ENCODE data around the gene SLCO4A1. TPM values are rescaled to one million over a fixed set of nuclear protein-coding genes. Genes with fewer than 3 reads are reported as not detected.

Gene SLCO4A1
- total and polyA plus RNA-seq, 2 of the 4 experiments (the other 2 are of a cell fraction) = 0.72 to 1.1 TPM

DNA sequence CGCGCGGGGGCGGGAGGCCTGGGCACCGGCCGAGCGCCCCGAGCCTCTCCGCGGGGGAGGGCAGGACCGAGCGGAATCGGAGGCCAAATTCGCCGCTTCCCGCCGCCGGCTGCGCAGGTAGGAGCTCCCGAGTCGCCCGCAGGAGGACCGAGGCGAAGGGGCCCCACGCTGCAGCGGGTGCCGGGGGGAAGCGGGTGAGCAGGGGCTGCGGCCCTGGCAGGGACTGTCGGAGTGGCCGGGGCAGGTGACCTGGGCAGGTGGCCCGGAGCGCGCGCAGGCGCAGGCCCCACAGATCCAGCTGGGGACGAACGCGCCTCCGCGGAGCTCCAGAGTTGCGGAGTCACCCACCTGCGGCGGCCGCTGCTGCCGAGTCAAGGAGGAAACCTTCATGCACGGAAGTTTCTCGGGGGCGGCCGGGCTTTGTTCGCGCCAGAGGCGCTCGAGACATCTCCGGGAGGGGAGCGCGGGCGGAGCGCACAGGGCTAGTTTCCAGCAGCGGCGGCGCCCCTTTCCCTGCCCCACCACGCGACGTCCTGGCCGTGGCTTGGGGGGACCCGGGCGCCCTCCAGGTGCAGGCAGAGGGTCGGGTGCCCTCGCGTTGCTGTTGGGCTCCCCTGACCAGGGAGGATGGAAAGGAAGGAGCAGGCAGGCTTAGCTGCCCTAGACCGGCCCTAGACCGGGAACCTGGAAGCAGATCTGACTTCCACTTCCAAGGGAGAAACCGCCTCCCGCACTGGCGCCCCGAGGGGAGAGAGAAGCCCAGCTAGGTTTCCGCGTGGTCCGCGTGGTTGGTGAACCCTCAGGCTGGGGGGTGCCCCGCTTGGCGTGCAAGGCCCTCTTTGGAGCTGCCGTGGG is 590 bp downstream of the SLCO4A1 start (continued):
- TF ChIP-seq, protein P1, sequence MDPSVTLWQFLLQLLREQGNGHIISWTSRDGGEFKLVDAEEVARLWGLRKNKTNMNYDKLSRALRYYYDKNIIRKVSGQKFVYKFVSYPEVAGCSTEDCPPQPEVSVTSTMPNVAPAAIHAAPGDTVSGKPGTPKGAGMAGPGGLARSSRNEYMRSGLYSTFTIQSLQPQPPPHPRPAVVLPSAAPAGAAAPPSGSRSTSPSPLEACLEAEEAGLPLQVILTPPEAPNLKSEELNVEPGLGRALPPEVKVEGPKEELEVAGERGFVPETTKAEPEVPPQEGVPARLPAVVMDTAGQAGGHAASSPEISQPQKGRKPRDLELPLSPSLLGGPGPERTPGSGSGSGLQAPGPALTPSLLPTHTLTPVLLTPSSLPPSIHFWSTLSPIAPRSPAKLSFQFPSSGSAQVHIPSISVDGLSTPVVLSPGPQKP (IDR thresholded peaks at IDR 0.05; ENCODE audit: borderline replicate concordance, low read depth, low read length) = no peak
- TF ChIP-seq CHD1 (IDR thresholded peaks at IDR 0.05; ENCODE audit: low read depth, low read length) = no peak

DNA sequence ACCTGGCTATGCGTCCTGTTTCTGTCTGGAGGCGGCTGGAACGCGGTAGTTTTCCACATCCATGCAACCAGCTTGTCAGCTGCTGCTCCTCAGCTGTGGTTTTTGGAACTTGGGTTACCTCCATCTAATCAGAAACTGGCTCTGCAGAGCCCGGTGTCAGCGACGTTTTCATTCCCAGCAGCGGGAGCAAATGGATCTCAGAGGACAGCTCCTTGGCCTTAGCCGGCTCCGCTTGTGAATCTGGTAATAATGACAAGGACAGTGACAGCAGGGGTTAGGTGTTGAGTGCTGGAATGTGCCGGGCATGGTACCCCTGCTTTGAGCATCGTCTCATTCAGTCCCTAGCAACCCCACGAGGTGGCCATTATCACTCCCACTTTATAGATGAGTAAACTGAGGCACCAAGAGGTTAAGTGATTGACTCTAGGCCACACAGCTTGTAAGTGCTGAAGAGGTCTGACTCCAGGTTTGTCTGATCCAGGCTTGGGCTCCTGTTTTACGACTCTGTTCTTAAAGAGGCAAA is 1.3 kb downstream of the SLCO4A1 start:
- Histone ChIP-seq H2BK120ac (ENCODE audit: low read depth, low read length) (no peak overlapping the region), H4K5ac (ENCODE audit: low read depth, low read length) (no peak overlapping the region), H2BK20ac (ENCODE audit: low read depth, low read length) (no peak overlapping the region), H3K9ac (ENCODE audit: low read depth, low read length) (no peak overlapping the region), H3K14ac (replicated peaks; ENCODE audit: low read depth, low read length) (no peak overlapping the region), H3K9me3 (ENCODE audit: control insufficient read depth, insufficient read depth, low read length) (no peaks in the 10 kb centered on the region), H3K27me3 (ENCODE audit: control insufficient read depth, insufficient read depth, low read length) (peaks cover 41% of the 10 kb centered on the region), H2AK5ac (ENCODE audit: low read depth, low read length) (no peak overlapping the region), H3K79me1 (ENCODE audit: low read depth in 1 of 2, low read length in 2 of 2) (no peaks in the 10 kb centered on the region), H3K4ac (ENCODE audit: low read depth, low read length) (no peak overlapping the region), H2BK5ac (ENCODE audit: low read depth, low read length, poor library complexity, severe bottlenecking) (no peak overlapping the region), H2BK15ac (ENCODE audit: low read depth, low read length) (no peak overlapping the region), H4K8ac (ENCODE audit: low read depth in 2 of 2, low read length in 2 of 2) (no peak overlapping the region), H3K56ac (ENCODE audit: extremely low read depth, insufficient read depth, low read length) (no peak overlapping the region), H4K20me1 (ENCODE audit: insufficient read depth, low read length) (no peaks in the 10 kb centered on the region), H3K18ac (ENCODE audit: low read depth, low read length) (no peak overlapping the region), H3K27ac (ENCODE audit: insufficient read depth, low read length) (no peak overlapping the region), H3K36me3 (ENCODE audit: control insufficient read depth, insufficient read depth, low read length) (no peaks in the 10 kb centered on the region), H3K4me3 (ENCODE audit: insufficient read depth, low read depth, low read length) (no peak overlapping the region), H2AFZ (replicated peaks; ENCODE audit: low read length, poor library complexity) (peak overlapping the region; percentile 84), H3K9me1 (ENCODE audit: insufficient read depth, low read length) (0 out of 2 replicates have a peak, but pooled peaks cover 3% of the 10 kb centered on the region), H3K23ac (ENCODE audit: low read depth, low read length) (no peak overlapping the region), H3K4me1 (ENCODE audit: control insufficient read depth, insufficient read depth, low read length) (peaks cover 1% of the 10 kb centered on the region; the same call in 1 of the 2 replicates), H2AK9ac (replicated peaks; ENCODE audit: low read depth, low read length, poor library complexity) (no peak overlapping the region), H4K91ac (ENCODE audit: insufficient read depth, low read depth, low read length) (no peak overlapping the region), H3K4me2 (ENCODE audit: low read depth, low read length) (peak overlapping the region; percentile 32; the same call in 1 of the 2 replicates)
- DNase-seq (peak; percentile 18), ATAC-seq (ENCODE audit: low read depth) (no peak)
- in situ Hi-C loops (cut with MboI; ENCODE audit: low sequenced_read_pairs) = no loop called here
- CTCF ChIA-PET = no interaction called here
- POLR2A ChIA-PET (ENCODE audit: unreplicated experiment) = no interaction called here
- dilution Hi-C loops (cut with HindIII; ENCODE audit: low sequenced_read_pairs, unreplicated experiment) = no loop called here
- no TSS peak for BruUV-seq (replicated peaks)
- WGBS, 2 experiments (ENCODE audit: extremely low coverage in 2 of 2, insufficient read length in 1 of 2) = 47% methylated on average over 8 of the region's 14 CpGs; no CpG with 5 or more reads in 1 of the 2 experiments
- intact Hi-C loops (cut with micrococcal nuclease) = no loop called here
- TF ChIP-seq, protein P1 (IDR thresholded peaks at IDR 0.05; ENCODE audit: borderline replicate concordance, low read depth, low read length) = no peak
- TF ChIP-seq RCOR1 (IDR thresholded peaks at IDR 0.05; ENCODE audit: insufficient replicate concordance, low read length) (no peak), CEBPB (IDR thresholded peaks at IDR 0.05; ENCODE audit: low read depth, low read length) (no peak), BHLHE40 (IDR thresholded peaks at IDR 0.05; ENCODE audit: low read depth, low read length) (no peak), RAD21 (IDR thresholded peaks at IDR 0.05; ENCODE audit: low read length) (no peak), MXI1 (IDR thresholded peaks at IDR 0.05; ENCODE audit: borderline replicate concordance, low read depth, low read length) (no peak), SMC3 (IDR thresholded peaks at IDR 0.05; ENCODE audit: low read depth, low read length) (no peak), POLR2A (IDR thresholded peaks at IDR 0.05; ENCODE audit: low read depth, low read length) (no peak), NFE2L2 (IDR thresholded peaks at IDR 0.05; ENCODE audit: low read depth, low read length) (no peak), RFX5 (IDR thresholded peaks at IDR 0.05; ENCODE audit: low read depth, low read length) (no peak), MAZ (IDR thresholded peaks at IDR 0.05; ENCODE audit: borderline replicate concordance, low read depth, low read length) (no peak)
- TF ChIP-seq, protein P2, sequence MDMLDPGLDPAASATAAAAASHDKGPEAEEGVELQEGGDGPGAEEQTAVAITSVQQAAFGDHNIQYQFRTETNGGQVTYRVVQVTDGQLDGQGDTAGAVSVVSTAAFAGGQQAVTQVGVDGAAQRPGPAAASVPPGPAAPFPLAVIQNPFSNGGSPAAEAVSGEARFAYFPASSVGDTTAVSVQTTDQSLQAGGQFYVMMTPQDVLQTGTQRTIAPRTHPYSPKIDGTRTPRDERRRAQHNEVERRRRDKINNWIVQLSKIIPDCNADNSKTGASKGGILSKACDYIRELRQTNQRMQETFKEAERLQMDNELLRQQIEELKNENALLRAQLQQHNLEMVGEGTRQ (IDR thresholded peaks at IDR 0.05; ENCODE audit: low read depth, low read length) = no peak

Measured in IMR-90 (cell line).